HG03097 (cell line): ENCODE measurements around the gene WNT8B.
A peak's percentile ranks its signal among the peaks of the same experiment; 100 is the strongest.

ENCODE experiments used
- ATAC-seq: cut with Tn5 transposase; IDR thresholded peaks from one replicate; pipeline ENCODE4 v1.9.1; 2021; ENCODE audit not compliant: unreplicated experiment, low FRiP score

Gene WNT8B

DNA sequence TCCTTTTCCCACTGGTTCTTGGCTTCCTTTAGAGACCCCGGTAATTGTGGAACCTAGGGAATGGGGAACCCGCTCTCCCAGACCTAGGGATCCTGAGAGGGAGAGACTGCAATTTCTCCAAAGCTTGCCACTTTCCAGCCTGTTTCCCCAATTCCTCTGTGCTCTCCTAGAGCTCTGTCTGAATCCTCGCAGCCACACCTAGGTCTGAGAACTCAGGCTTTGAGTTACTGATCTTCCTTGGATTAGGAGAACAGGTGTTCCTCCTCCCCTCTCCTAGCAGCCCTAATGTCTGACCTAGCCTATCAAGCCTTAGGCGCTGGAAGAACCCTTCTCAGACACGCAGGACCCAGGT lies 20.0 kb downstream of the WNT8B start:
- ATAC-seq, result no peak

DNA sequence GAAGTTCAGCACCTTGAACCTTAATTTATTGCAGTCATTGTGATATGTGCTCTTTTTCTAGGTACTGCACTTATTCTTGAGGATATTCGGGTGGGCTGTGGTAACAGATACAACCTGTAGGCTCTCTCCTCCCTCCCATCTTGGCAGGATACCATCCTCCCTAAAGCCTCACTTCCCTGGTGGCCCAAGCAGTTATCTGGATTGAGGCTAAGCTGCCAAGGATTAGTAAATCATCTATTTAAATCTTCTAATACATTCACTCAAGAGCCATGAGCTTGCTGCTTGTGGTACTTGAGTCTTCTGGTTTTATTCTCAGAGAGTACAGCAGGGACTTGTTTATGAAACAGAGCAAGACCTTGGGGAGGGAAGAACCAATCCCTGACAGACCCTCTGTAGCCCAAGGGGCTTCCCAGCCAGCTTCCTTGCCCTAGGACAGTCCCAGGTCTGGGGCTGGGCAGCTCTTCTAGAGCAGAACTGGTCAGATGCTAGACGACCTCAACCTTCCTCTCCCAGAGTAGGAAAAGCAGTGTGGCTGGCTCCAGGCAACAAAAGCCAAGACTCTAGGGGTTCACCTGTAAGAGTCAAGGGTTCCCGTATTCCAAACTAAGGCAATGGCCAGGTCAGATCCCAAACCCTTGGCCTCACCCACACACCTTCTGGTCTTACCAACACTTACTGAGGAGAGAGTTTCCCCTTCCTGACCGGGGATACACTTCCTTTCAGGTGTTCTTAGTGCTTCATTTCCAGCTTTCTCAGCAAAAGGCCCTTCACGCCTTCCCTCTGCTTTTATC lies 21.3 kb downstream of the WNT8B start:
- no peak for ATAC-seq

- no peak for ATAC-seq
Measured at GRCh38 chr10:100485366-100485765, 22.6 kb downstream of the WNT8B start.

- no peak for ATAC-seq
Measured at GRCh38 chr10:100485801-100486495, 23.1 kb downstream of the WNT8B start.

DNA sequence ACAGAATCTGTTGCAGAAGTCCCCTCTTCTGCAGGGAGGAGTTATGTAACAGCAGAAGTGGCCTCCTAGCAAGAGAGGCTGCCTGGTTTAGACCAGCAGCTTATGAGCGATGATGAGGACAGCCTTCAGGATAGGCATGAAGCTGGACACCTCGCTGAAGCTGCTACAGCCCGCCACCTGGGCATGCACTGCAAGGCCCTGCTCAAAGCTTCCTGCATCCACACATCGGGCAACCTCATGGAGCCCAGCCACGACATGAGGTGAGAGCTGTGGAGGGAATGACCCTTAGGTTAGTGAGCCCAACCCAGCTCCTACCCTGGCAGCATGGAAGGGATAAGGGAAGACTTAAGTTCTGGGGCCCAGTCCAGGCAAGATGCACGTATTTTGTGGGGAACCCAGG lies 24.7 kb downstream of the WNT8B start:
- no peak for ATAC-seq

DNA sequence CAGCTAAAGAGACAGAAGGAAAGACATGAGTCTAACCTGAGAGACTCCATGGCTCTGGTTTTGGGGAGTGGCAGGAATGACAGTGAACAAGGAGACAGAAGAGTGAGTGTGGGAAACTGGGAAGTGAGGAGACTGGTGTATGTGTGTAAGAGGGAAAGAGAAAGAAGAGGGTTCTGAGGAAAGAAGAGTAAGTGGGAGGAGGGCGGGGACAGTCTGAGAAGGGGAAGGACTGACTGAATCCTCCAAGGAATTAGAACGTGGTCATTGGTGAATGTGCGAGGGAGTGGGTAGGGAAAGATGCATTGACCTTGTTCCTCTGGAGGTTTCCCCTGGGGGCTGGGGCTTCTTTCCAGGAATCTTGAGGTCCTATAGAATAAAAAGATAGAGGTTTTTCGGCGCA lies 26.6 kb downstream of the WNT8B start:
- no peak for ATAC-seq

DNA sequence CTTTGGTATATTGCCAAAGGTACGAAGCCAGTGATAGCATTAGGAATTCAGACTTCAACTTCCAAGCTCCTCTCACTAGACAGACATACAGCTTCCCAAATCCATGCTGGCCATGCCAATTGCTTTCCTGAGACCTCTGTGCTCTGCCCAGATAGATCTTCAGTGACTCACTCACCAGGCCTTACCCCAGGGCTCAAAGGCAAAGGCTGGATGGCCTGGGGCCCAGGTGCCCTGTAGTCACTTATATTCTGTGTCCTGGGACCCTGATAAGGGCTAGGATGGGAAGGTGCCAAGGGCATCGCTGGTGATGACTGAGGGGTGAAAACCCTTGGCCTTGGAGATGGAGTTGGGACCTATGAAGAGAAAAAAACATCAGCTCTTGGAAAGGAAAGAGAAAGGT lies 27.7 kb downstream of the WNT8B start:
- no peak for ATAC-seq

DNA sequence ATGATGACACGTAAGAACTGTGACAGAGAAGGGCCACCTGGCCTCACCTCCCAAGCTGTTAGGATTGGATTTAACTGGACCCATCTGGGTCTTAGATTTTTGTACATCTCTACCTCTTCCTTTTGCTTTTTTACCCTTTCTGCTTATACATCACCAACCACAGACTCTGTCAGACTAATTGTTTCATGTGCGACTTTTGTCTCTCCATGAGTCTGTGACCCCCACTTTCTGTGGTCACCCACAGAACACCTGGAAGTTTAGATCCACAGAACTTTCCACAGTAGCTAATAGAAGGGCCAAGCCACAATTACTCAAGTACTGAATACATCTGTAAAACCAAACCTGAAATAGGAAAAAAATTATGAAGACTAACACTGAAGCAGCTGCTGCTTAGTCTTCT lies 33.8 kb downstream of the WNT8B start:
- no peak for ATAC-seq

- ATAC-seq, result no peak
Measured at GRCh38 chr10:100498059-100498458, 35.2 kb downstream of the WNT8B start.

GRCh38 chr10:100501423-100501822 lies 38.6 kb downstream of the WNT8B start:
- no peak for ATAC-seq

- no peak for ATAC-seq
Measured at GRCh38 chr10:100502926-100503494, 40.2 kb downstream of the WNT8B start.

DNA sequence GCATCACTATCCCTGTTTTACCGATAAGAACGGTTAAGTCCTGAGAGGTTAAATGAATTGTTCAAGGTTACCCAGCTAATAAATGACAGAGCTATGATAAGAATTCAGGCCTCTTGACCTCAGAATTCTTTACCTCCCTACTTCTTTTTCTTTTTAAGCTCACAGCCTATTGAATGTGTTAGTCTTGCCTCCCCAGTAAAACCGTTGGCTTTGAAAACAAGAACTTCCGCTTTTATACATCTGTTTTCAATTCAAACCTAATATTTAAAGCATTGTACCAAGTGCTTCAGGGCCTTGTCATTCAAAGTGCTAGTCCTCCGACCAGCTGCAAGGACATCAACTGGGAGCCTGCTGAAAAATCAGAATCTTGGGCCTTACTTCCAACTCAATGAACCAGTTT lies 41.3 kb downstream of the WNT8B start:
- no peak for ATAC-seq

GRCh38 chr10:100505164-100505563 lies 42.4 kb downstream of the WNT8B start:
- ATAC-seq, result no peak

GRCh38 chr10:100506596-100507356 lies 44.0 kb downstream of the WNT8B start:
- no peak for ATAC-seq

- no peak for ATAC-seq
Measured at GRCh38 chr10:100507357-100507732, 44.5 kb downstream of the WNT8B start.

GRCh38 chr10:100508266-100508665 lies 45.5 kb downstream of the WNT8B start:
- no peak for ATAC-seq

GRCh38 chr10:100508691-100509150 lies 45.9 kb downstream of the WNT8B start:
- ATAC-seq, result peak; percentile 50

GRCh38 chr10:100509241-100509840 lies 46.5 kb downstream of the WNT8B start:
- no peak for ATAC-seq

DNA sequence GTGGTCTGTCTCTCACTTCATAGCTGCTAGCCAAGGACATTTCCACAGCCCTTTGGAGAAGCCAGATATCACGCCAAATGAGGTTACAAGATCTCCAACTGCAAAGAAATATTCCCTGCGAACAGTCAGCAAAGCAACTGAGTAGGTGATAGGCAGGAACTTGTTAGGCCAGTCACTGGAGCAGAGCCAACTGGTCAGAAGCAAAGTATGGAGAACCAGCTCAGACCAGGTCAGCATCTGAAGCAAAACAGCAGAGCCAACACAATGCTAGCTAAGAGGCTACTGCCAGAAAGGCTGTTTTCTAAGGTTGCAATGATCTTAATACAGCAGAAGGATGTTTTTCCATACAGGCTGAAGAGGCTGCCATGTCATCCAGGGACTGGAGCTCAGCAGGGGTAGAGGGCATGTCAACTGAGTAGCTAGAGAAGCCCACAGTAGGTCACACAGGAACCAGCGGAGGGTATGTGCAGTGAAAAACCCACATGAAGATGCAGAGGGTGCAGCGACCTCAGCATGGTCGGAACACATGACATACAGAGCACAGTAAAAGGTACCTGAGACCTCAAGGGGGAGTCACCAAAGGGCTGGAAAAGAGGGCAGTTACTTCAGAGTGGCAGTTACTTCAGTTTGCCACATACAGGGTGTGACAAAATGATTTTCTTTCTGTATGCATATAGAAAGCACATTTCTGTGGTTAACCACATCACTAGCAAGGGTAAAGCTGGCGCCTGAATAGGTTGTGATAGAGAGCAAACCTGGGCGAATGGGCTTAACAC lies 47.9 kb downstream of the WNT8B start:
- ATAC-seq, result no peak

DNA sequence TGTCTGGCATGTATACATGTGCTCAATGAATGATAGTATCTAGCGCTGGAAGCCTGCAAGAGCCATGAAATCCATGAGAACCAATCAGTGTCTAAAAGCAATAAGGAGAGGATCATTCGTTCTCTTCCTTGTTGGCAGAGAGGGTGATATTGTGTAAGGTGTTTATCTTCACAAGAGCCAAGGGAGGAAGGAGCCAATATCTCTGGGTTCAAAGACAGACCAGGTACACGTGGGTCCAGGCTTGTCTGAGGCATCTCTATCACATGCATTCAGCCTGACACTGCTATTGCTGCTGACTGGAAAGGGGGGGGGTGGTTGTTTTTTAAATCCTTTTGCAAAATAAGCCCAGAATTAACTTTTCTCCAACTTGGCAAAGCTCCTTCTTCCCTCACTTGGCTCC lies 52.8 kb downstream of the WNT8B start:
- no peak for ATAC-seq
